Spleen (tissue), 11 donors: ENCODE results near the gene DCTN2. TPM values are rescaled to one million over a fixed set of nuclear protein-coding genes. Genes with fewer than 3 reads are reported as not detected.

Experiments used
- DNase-seq: peaks from one replicate; pipeline ENCODE4 v3.0.0-alpha.2; 2020
- H3K27ac ChIP-seq, 8 donors: fragments of 200-600 bp; sonication (generic) in 7 of 8; 1 replicate in 4 of 8; 2 replicates in 4 of 8; pipeline versions ENCODE4 v1.5.0 to v1.8.0; 2016 to 2021; ENCODE audit warnings: inconsistent platforms in 4 of 8, mild to moderate bottlenecking in 4 of 8, moderate library complexity in 1 of 8
- H3K27me3 ChIP-seq, 7 donors: fragments of 200-600 bp; sonication (generic) in 6 of 7; replicated peaks in 1 of 7; 1 replicate in 4 of 7; 2 replicates in 3 of 7; pipeline versions ENCODE4 v1.5.0 to v1.8.0; 2016 to 2021; ENCODE audit warnings: inconsistent platforms in 3 of 7, mild to moderate bottlenecking in 1 of 7
- H3K36me3 ChIP-seq, 6 donors: fragments of 200-600 bp; sonication (generic) in 5 of 6; 1 replicate in 4 of 6; 2 replicates in 2 of 6; pipeline versions ENCODE4 v1.5.0 to v1.8.0; 2016 to 2021; ENCODE audit warnings: inconsistent platforms in 2 of 6
- H3K4me1 ChIP-seq, 6 donors: fragments of 200-600 bp; sonication (generic) in 5 of 6; 1 replicate in 3 of 6; 2 replicates in 3 of 6; pipeline versions ENCODE4 v1.5.0 to v1.8.0; 2016 to 2021; ENCODE audit warnings: inconsistent platforms in 3 of 6
- H3K4me3 ChIP-seq, 8 donors: fragments of 200-600 bp; sonication (generic) in 7 of 8; 1 replicate in 4 of 8; 2 replicates in 4 of 8; pipeline versions ENCODE4 v1.5.0 to v1.8.0; 2016 to 2021; ENCODE audit warnings: inconsistent platforms in 4 of 8, mild to moderate bottlenecking in 4 of 8, moderate library complexity in 2 of 8
- H3K9me3 ChIP-seq, 8 donors: fragments of 200-600 bp; sonication (generic) in 7 of 8; 1 replicate in 4 of 8; 2 replicates in 4 of 8; pipeline versions ENCODE4 v1.5.0 to v1.8.0; 2016 to 2021; ENCODE audit warnings: inconsistent platforms in 4 of 8
- POLR2A ChIP-seq, 3 donors: fragments of 450-650 bp; IDR thresholded peaks; one replicate each; pipeline ENCODE4 v1.5.1; 2017; ENCODE audit warnings: antibody characterized with exemption in 3 of 3, mild to moderate bottlenecking in 1 of 3
- POLR2AphosphoS5 ChIP-seq, 3 donors: sonication (generic); formaldehyde crosslinking; IDR thresholded peaks; one replicate each; pipeline ENCODE4 v1.5.1; 2017; ENCODE audit warnings: antibody characterized with exemption in 3 of 3
- WGBS, 5 donors: extraction: QIAGEN DNeasy Blood & Tissue Kit in 3 of 5; methylation state at CpG; one replicate each; pipeline versions ENCODE4 v1.1.5 to v1.1.7; 2013 to 2018; 5-methylcytosine and 5-hydroxymethylcytosine counted together
- intact Hi-C: fragments of 100-400 bp; cut with DNase I; formaldehyde crosslinking; loops from one replicate; pipeline ENCODE4 v1.15.0; 2023; ENCODE audit warnings: low total_unique reads
- polyA plus RNA-seq, 3 donors: library from polyadenylated mRNA; stranded (reverse); fragments of 200-250 nt; gene quantifications; one replicate each; pipeline ENCODE4 v1.2.1, GENCODE V29; 2013
- total RNA-seq, 7 donors: library from RNA; depleted of rRNA in 3 of 7; stranded (reverse); fragments of >200 nt in 3 of 7; fragmentation: NEBNext Ultra II Directional in 4 of 7; extraction: Animal tissue kit (Norgen Biotek cat#: 25700) in 4 of 7; gene quantifications; one replicate each; pipeline versions ENCODE4 v1.1.0 to v1.2.1, GENCODE V29; 2016 to 2021
- TF ChIP-seq, protein P1 (sequence below), 11 experiments: fragments of 200-600 bp in 7 of 11; fragments of 450-650 bp in 4 of 11; sonication (generic) in 4 of 11; IDR thresholded peaks in 8 of 11; conservative IDR thresholded peaks in 3 of 11; 1 replicate in 7 of 11; 2 replicates in 4 of 11; pipeline versions ENCODE4 v1.4.0 to v1.8.0; 2016 to 2021; ENCODE audit warnings: antibody characterized with exemption in 11 of 11, inconsistent platforms in 4 of 11, mild to moderate bottlenecking in 1 of 11
- donor health status: healthy with polysubstance abuse.
- donor health status: DM: no; HTN: no; CAD: no; lungs with moderate emphysema.
- donor health status: DM: no; HTN: no; CAD: no.
- donor health status: Bipolar disorder and iron deficiency.
- donor health status: healthy.
- donor health status: DM: no; HTN: no; CAD: no.
- donor health status: DM: yes; HTN: yes; CAD: no.

The DCTN2 gene
- total and polyA plus RNA-seq, 10 donors = 53.3 to 152 (median 88.8) TPM

DNA sequence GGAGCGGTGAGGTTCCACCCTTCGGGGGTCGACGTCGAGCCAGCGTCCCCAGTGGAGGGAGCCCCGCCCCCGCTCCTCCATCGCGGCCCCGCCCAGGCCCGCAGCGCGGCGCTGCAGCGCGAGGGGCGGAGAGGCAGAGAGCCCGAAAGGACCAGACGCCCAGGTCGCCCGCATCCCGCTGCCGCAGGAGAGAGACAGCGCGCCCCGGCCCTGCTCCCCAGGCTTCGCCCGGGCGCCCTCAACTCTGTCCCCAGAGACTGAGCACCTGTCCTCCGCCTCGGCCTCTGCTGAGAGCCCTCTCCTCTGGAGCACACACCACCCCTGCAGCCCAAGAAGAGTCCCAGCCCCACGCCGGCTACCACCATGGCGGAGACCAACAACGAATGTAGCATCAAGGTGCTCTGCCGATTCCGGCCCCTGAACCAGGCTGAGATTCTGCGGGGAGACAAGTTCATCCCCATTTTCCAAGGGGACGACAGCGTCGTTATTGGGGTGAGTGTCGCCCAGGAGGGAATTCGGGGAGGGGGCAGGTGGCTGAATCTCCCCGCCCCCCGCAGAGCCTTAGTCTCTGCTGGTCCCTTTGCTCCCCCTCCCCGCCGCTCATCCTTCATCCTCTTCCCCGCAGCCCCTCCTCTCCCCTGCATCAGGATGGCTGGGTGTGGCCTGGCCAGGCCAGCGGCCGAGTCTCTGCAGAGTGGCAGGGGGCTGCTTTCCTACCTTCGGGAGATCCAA, 3.1 kb upstream of the DCTN2 start, which contains the start of gene KIF5A:
Gene KIF5A, plus strand, starts transcription at position 136 of the 732 bp plus-strand sequence. Its CDS starts 228 bp downstream, at position 364.
- WGBS, 5 donors = 7 to 13% (median 8%) methylated on average over 23 to 52 of the region's 52 CpGs
- intact Hi-C loops = no loop called here
- no peak within 1 kb of the TSS for H3K27ac ChIP-seq
- peaks cover 15 to 39% (median 33%) of the 10 kb centered on the region in 6 donors for H3K4me1 ChIP-seq
- TF ChIP-seq, protein P1, sequence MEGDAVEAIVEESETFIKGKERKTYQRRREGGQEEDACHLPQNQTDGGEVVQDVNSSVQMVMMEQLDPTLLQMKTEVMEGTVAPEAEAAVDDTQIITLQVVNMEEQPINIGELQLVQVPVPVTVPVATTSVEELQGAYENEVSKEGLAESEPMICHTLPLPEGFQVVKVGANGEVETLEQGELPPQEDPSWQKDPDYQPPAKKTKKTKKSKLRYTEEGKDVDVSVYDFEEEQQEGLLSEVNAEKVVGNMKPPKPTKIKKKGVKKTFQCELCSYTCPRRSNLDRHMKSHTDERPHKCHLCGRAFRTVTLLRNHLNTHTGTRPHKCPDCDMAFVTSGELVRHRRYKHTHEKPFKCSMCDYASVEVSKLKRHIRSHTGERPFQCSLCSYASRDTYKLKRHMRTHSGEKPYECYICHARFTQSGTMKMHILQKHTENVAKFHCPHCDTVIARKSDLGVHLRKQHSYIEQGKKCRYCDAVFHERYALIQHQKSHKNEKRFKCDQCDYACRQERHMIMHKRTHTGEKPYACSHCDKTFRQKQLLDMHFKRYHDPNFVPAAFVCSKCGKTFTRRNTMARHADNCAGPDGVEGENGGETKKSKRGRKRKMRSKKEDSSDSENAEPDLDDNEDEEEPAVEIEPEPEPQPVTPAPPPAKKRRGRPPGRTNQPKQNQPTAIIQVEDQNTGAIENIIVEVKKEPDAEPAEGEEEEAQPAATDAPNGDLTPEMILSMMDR (IDR thresholded peaks at IDR 0.05 in 8 of 11, conservative IDR thresholded peaks at IDR 0.05 in 3 of 11) = peak in 3 of 11 experiments; percentile 15 to 22 (median 22)
- TF ChIP-seq POLR2A (IDR thresholded peaks at IDR 0.05) (no peak), POLR2AphosphoS5 (IDR thresholded peaks at IDR 0.05) (peak in 2 of 3 donors; percentile 40 to 41)
- H3K4me3 ChIP-seq = peak within 1 kb of the TSS; percentile 25 to 71 (median 40)
- peak; percentile 87 for DNase-seq
- no peaks in the 10 kb centered on the region for H3K9me3 ChIP-seq
- H3K36me3 ChIP-seq = no peaks in the 10 kb centered on the region
- H3K27me3 ChIP-seq = peaks cover 0 to 46% (median 21%) of the 10 kb centered on the region in 7 donors

DNA sequence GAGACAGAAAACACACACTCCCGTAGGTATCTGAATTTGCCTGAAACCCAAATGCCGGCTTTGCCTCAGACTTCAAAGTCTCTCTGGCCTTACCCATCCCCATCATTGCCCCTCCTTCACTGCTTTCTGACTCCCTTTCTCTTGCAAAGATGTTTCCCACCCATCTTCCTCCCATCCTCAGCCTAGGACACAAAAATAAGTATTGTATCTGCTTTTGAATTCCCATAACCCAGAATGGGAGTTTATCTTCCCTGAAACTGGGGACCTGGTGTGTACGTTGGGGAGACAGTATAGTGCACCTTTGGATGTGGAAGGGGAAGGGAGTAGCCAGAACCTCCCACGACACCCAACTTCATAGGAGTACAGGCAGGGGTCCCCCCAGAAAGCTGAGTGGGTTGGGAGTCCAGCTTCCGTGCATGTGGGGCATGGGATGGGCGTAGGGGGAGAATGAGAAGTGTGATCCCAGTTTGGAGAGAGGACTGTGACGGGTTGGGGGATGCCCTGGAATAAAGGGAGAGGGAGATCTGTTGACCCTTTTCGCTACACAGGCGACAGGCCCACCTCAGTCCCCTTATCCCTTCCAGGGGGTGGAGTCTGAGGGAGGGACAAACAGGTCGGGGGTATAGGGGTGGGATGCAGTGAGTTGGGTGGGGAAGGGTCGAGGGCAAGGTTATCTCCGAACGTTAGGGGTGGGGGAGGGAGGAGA, 2.4 kb upstream of the DCTN2 start:
- peak overlapping the region; percentile 25 to 71 (median 40) for H3K4me3 ChIP-seq
- no peak for TF ChIP-seq POLR2A (IDR thresholded peaks at IDR 0.05)
- TF ChIP-seq POLR2AphosphoS5 (IDR thresholded peaks at IDR 0.05) = no peak
- TF ChIP-seq, protein P1 (IDR thresholded peaks at IDR 0.05 in 8 of 11, conservative IDR thresholded peaks at IDR 0.05 in 3 of 11) = no peak
- DNase-seq = no peak
- no peaks in the 10 kb centered on the region for H3K9me3 ChIP-seq
- H3K27ac ChIP-seq = no peak overlapping the region
- H3K4me1 ChIP-seq = peaks cover 20 to 46% (median 39%) of the 10 kb centered on the region in 6 donors
- 39 to 44% (median 42%) methylated on average over 12 to 13 of the region's 13 CpGs for WGBS, 5 donors
- intact Hi-C loops = no loop called here
- H3K36me3 ChIP-seq = no peaks in the 10 kb centered on the region
- peaks cover 0 to 46% (median 21%) of the 10 kb centered on the region in 7 donors for H3K27me3 ChIP-seq

DNA sequence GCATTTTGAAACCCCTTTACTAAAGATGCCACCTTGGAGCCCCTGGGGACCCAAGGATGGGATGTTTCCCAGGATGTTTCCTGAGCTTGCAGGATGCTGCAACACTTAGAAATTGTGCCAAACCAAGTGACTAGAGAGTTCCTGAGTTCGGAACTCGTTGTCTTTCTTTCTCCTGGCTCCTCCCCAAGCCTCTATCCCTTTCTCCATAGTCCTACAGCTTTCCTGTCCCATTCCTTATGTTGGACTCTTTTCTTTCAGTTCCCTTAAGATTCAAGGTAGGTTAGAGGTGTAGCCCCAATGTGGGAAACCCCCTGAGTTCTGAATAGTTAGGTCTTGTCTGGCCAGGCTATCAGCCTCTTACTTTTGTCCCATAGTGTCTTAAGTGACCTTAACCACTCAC, 1.5 kb upstream of the DCTN2 start:
- DNase-seq = no peak
- intact Hi-C loops = no loop called here
- Histone ChIP-seq H3K27me3 (peaks cover 0 to 40% (median 21%) of the 10 kb centered on the region in 7 donors), H3K4me3 (no peak overlapping the region), H3K9me3 (no peaks in the 10 kb centered on the region), H3K27ac (no peak overlapping the region), H3K4me1 (peaks cover 26 to 54% (median 43%) of the 10 kb centered on the region in 6 donors), H3K36me3 (no peaks in the 10 kb centered on the region)
- TF ChIP-seq POLR2A (IDR thresholded peaks at IDR 0.05) = no peak
- TF ChIP-seq POLR2AphosphoS5 (IDR thresholded peaks at IDR 0.05) = no peak
- TF ChIP-seq, protein P1 (IDR thresholded peaks at IDR 0.05 in 8 of 11, conservative IDR thresholded peaks at IDR 0.05 in 3 of 11) = no peak
- WGBS, 5 donors = 30 to 57% (median 42%) methylated on average over 2 of the region's 2 CpGs

DNA sequence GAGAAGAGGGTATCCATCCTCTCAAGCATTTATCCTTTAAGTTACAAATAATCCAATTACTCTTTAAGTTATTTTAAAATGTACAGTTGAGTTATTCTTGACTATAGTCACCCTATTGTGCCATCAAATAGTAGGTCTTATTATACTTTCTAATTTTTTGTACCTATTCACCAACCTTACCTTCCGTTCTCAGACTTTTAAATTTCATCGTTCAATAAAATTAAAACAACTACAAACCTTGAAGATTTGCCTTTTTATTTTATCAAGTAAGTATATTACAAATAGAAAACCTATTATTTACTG, 972 bp upstream of the DCTN2 start:
- no peak overlapping the region for H3K4me3 ChIP-seq
- no peaks in the 10 kb centered on the region for H3K9me3 ChIP-seq
- no peak for DNase-seq
- TF ChIP-seq, protein P1 (IDR thresholded peaks at IDR 0.05 in 8 of 11, conservative IDR thresholded peaks at IDR 0.05 in 3 of 11) = no peak
- TF ChIP-seq POLR2AphosphoS5 (IDR thresholded peaks at IDR 0.05) = no peak
- TF ChIP-seq POLR2A (IDR thresholded peaks at IDR 0.05) = no peak
- peaks cover 27 to 57% (median 44%) of the 10 kb centered on the region in 6 donors for H3K4me1 ChIP-seq
- peaks cover 0 to under 1% (median 0%) of the 10 kb centered on the region in 6 donors for H3K36me3 ChIP-seq
- WGBS, 5 donors = 92 to 97% (median 96%) methylated on average over 2 of the region's 2 CpGs
- intact Hi-C loops = no loop called here
- H3K27me3 ChIP-seq = peaks cover 0 to 36% (median 21%) of the 10 kb centered on the region in 7 donors
- H3K27ac ChIP-seq = no peak overlapping the region
